ENCODE measurements around the gene PARP11.
A peak's percentile ranks its signal among the peaks of the same experiment; 100 is the strongest.
"Not testable (repeated sequence)": the region's sequence is repeated elsewhere in the genome, so short reads cannot be mapped to it uniquely, and the experiment has no call there.

PARP11 gene

GRCh38 chr12:3882896-3883564 is 9.8 kb upstream of the PARP11 start:
- no peak for DNase-seq (ENCODE audit: low read depth in 2 of 2)

GRCh38 chr12:3882406-3882805 is 9.2 kb upstream of the PARP11 start:
- DNase-seq (ENCODE audit: low read depth in 2 of 2), result no peak

GRCh38 chr12:3881281-3881950 is 8.2 kb upstream of the PARP11 start:
- DNase-seq (ENCODE audit: low read depth in 2 of 2), result no peak

- no peak for DNase-seq (ENCODE audit: low read depth in 2 of 2)
Measured at GRCh38 chr12:3879846-3880245, 6.6 kb upstream of the PARP11 start.

- no peak for DNase-seq (ENCODE audit: low read depth in 2 of 2)
Measured at GRCh38 chr12:3871356-3871755, 1.8 kb downstream of the PARP11 start.

- DNase-seq (ENCODE audit: low read depth in 2 of 2), result no peak
Measured at GRCh38 chr12:3869865-3870264, 3.3 kb downstream of the PARP11 start.

GRCh38 chr12:3869433-3869832 is 3.8 kb downstream of the PARP11 start:
- DNase-seq (ENCODE audit: low read depth in 2 of 2), result no peak

- no peak for DNase-seq (ENCODE audit: low read depth in 2 of 2)
Measured at GRCh38 chr12:3863756-3864155, 9.4 kb downstream of the PARP11 start.

- no peak for DNase-seq (ENCODE audit: low read depth in 2 of 2)
Measured at GRCh38 chr12:3842517-3842916, 30.7 kb downstream of the PARP11 start.

- no peak for DNase-seq (ENCODE audit: low read depth in 2 of 2)
Measured at GRCh38 chr12:3841783-3842182, 31.4 kb downstream of the PARP11 start.

GRCh38 chr12:3840833-3841232 is 32.4 kb downstream of the PARP11 start:
- not testable (repeated sequence) for DNase-seq (ENCODE audit: low read depth in 2 of 2)

GRCh38 chr12:3839745-3840144 is 33.5 kb downstream of the PARP11 start:
- not testable (repeated sequence) for DNase-seq (ENCODE audit: low read depth in 2 of 2)

GRCh38 chr12:3838701-3839548 is 34.3 kb downstream of the PARP11 start:
- DNase-seq (ENCODE audit: low read depth in 2 of 2), result peak; percentile 8 to 15

GRCh38 chr12:3838076-3838475 is 35.1 kb downstream of the PARP11 start:
- no peak for DNase-seq (ENCODE audit: low read depth in 2 of 2)

GRCh38 chr12:3837049-3837448 is 36.1 kb downstream of the PARP11 start:
- DNase-seq (ENCODE audit: low read depth in 2 of 2), result no peak

- no peak for DNase-seq (ENCODE audit: low read depth in 2 of 2)
Measured at GRCh38 chr12:3836641-3837040, 36.6 kb downstream of the PARP11 start.

GRCh38 chr12:3835914-3836313 is 37.3 kb downstream of the PARP11 start:
- no peak for DNase-seq (ENCODE audit: low read depth in 2 of 2)

GRCh38 chr12:3834774-3835173 is 38.4 kb downstream of the PARP11 start:
- no peak for DNase-seq (ENCODE audit: low read depth in 2 of 2)

GRCh38 chr12:3833670-3834310 is 39.4 kb downstream of the PARP11 start:
- no peak for DNase-seq (ENCODE audit: low read depth in 2 of 2)

GRCh38 chr12:3832738-3833137 is 40.5 kb downstream of the PARP11 start:
- no peak for DNase-seq (ENCODE audit: low read depth in 2 of 2)

GRCh38 chr12:3828888-3829287 is 44.3 kb downstream of the PARP11 start:
- DNase-seq (ENCODE audit: low read depth in 2 of 2), result no peak
